ENCODE results near the gene ISCU.
"Not testable (repeated sequence)": the region's sequence is repeated elsewhere in the genome, so short reads cannot be mapped to it uniquely, and the experiment has no call there.

Gene ISCU

DNA sequence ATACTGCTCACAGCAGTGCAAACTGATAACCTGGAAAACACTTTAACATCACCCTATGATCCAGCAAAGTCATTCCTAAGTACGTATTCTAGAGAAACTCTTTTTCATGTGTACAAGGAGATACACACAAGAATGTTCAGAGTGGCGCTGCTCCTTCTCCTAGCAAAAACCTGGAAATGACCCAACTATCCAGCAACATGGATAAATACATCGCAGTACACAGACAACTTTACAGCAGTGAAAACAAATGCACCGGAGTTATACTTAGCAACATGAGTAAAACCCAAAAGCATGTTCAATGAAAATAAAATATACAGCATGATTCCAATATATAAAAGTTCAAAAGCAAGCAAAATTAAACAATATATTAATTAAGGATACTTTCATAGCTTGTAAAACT lies 20.1 kb upstream of the ISCU start:
- no peak for TF ChIP-seq CTCF (conservative IDR thresholded peaks at IDR 0.05; ENCODE audit: low read depth)
- no peak overlapping the region for H3K27ac ChIP-seq
- CTCF ChIA-PET = no interaction called here
- POLR2A ChIA-PET (ENCODE audit: low non-redundant PET) = no interaction called here
- DNase-seq (ENCODE audit: low spot score) = no peak

DNA sequence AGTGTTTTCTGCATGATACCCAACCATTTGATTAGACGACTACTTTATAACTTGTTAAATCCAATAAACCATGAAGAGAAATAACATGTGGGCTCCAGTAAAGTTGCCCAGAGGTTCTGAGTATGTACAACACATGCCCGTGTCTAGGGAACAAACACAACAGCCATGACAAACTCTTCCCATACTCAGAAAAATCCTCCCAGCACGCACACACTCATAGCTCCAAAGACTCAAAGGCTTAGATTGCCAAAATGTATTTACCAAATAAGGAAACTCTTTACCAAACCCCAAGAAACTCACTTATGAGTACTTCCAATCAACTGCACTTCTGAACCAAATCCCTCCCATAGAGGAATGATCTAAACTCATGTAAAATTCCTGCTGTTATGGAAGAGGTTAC lies 18.7 kb upstream of the ISCU start:
- DNase-seq (ENCODE audit: low spot score) = no peak
- no peak for TF ChIP-seq CTCF (conservative IDR thresholded peaks at IDR 0.05; ENCODE audit: low read depth)
- no peak overlapping the region for H3K27ac ChIP-seq
- CTCF ChIA-PET = no interaction called here
- POLR2A ChIA-PET (ENCODE audit: low non-redundant PET) = no interaction called here

DNA sequence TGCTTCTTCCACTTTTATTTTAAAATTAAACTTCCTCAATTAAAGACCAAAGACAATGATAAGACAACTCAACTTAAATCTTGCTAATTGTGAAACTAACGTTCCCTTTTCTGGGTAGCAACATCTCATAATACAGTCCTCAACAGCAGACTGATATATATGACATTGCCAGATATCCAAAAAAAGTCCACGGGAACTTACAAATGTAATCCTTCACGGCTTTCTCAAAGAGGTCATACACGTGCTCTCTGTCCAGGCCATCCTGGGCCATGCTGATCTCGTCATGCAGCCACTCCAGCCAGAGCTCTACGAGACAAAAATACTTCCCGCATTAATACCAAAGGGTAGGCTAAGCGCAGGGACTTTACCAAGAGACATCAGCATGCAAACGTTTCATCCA lies 14.7 kb upstream of the ISCU start:
- POLR2A ChIA-PET (ENCODE audit: low non-redundant PET) = no interaction called here

DNA sequence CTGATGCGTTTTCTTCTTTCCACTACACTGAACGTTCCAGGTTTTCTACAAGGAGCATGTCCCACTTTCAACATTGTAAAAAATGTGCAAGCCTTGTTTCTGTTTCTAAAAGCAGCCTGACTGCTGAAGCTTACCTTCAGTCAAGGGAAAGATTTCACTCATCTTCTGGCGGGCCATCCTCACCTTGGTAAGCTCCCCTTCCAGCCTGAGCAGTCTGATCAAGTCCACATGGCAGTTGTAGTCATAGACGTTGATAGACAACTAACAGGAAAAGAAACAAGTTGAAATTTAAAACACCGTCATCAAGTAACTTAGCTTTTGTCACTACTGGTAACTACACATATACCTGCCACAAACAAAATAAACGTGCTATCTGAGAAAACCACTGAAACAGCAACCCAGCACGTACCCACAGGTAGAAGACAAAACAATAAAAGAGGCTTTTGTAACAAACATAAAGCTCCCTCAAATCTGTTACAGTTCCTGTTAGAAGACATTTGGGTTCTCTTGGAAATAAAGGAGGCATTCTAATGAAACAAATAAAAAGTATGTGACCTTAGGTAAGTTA lies 13.4 kb upstream of the ISCU start:
- TF ChIP-seq CTCF (conservative IDR thresholded peaks at IDR 0.05; ENCODE audit: low read depth) = no peak
- POLR2A ChIA-PET (ENCODE audit: low non-redundant PET) = no interaction called here

More for the DNA sequence above, 14.7 kb upstream of the ISCU start:
- CTCF ChIA-PET = no interaction called here
- DNase-seq (ENCODE audit: low spot score) = no peak
- H3K27ac ChIP-seq = no peak overlapping the region
- no peak for TF ChIP-seq CTCF (conservative IDR thresholded peaks at IDR 0.05; ENCODE audit: low read depth)

GRCh38 chr12:108551535-108551934 lies 10.9 kb upstream of the ISCU start:
- no peak overlapping the region for H3K27ac ChIP-seq
- CTCF ChIA-PET = no interaction called here

More for the DNA sequence above, 13.4 kb upstream of the ISCU start:
- no peak overlapping the region for H3K27ac ChIP-seq
- no peak for DNase-seq (ENCODE audit: low spot score)
- CTCF ChIA-PET = interaction anchor here (0.5 to 0.9 kb wide), 2 partner anchors 12 to 40 kb away, joined by 3 read pairs; no protein-coding TSS in a partner anchor

GRCh38 chr12:108553799-108554198 lies 8.6 kb upstream of the ISCU start:
- H3K27ac ChIP-seq = no peak overlapping the region
- ChIA-PET POLR2A (ENCODE audit: low non-redundant PET) (no interaction called here), CTCF (no interaction called here)
- DNase-seq (ENCODE audit: low spot score) = no peak
- TF ChIP-seq CTCF (conservative IDR thresholded peaks at IDR 0.05; ENCODE audit: low read depth) = no peak

More at GRCh38 chr12:108551535-108551934, 10.9 kb upstream of the ISCU start:
- POLR2A ChIA-PET (ENCODE audit: low non-redundant PET) = no interaction called here
- no peak for DNase-seq (ENCODE audit: low spot score)
- no peak for TF ChIP-seq CTCF (conservative IDR thresholded peaks at IDR 0.05; ENCODE audit: low read depth)

GRCh38 chr12:108555383-108555782 lies 7.0 kb upstream of the ISCU start:
- H3K27ac ChIP-seq; POLR2A ChIA-PET (ENCODE audit: low non-redundant PET); DNase-seq (ENCODE audit: low spot score): not testable (repeated sequence)
- CTCF ChIA-PET = interaction anchor here (0.6 kb wide), 1 partner anchor 21 kb away, joined by 6 read pairs; no protein-coding TSS in a partner anchor

Measured in RWPE1 (cell line).